ENCODE measurements around the gene SMAD7. TPM values are rescaled to one million over a fixed set of nuclear protein-coding genes. Genes with fewer than 3 reads are reported as not detected.

The SMAD7 gene
- total RNA-seq, 4 donors from 2014 or later = 40.1 to 69.3 (median 59.2) TPM

DNA sequence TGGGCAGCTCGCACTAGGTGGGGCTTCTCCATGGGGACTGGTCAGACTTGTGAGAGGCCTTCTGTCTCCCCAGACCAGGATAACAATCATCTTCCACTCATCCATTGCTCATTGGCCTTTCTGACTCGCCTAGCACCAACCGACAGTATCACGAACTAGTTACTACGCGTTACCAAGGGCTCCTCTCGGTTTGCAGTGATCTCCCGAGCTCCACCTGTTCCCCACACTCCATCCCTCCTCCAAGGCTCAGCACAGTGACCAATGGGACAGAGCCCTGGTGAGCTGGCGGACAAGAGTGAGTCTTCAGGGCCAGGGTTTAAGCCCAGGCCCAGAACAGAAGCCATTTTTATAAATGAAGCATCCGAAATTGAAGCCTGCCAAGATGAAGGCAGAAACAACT, 42.8 kb upstream of the SMAD7 start:
- peak in 1 of 2 donors; percentile 32 for DNase-seq
- H3K4me3 ChIP-seq (replicated peaks in 1 of 3) = no peak overlapping the region
- peaks cover 44 to 98% of the 10 kb centered on the region in 2 donors for H3K4me1 ChIP-seq

DNA sequence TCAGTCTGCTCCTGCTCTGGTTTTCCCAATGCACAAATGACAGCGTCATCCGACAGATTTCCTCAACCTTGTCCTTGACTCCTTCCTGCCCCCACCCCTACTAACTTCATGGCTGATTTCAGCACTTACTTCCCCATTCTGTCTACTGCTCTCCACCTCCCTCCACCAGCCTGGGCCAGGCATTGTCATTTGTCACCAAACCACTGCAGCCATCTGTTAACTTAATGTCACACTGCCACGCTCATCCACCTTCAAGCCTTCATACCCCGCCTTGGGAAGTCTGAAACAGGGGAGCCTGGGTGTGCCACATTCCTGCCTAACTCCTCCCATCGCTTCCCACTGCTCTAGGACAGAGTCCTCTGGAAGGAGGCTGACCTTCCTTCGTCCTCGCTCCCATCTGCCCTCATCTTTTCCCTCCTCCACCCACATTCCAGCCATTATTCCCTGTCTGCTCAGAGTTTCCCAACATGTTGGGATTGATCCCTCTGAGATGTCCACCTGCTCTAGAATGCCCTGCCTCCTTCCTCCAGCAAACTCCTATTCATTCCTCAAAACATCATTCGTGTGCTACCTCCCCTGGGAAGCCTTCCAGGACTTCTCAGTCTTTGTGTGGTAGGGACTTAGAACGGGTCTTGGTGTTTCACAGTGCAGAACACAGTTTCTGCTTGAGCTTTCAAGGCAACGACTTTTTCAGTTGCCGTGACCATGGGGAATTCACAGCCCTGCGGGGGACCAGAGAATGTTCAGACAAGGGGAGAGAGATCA, 42.2 kb upstream of the SMAD7 start:
- WGBS, 2 donors = 89 to 95% methylated on average over 12 of the region's 12 CpGs

More for the DNA sequence above, 42.8 kb upstream of the SMAD7 start:
- H3K27ac ChIP-seq = peak overlapping the region; percentile 77 to 89 (median 87)
- H3K27me3 ChIP-seq = no peaks in the 10 kb centered on the region
- no peaks in the 10 kb centered on the region for H3K9me3 ChIP-seq
- 62 to 82% methylated on average over 9 to 10 of the region's 10 CpGs for WGBS, 2 donors
- intact Hi-C loops (cut with DNase I) = no loop called here
- no peaks in the 10 kb centered on the region for H3K36me3 ChIP-seq
- TF ChIP-seq POLR2A (IDR thresholded peaks at IDR 0.05) = no peak
- TF ChIP-seq, protein P1, sequence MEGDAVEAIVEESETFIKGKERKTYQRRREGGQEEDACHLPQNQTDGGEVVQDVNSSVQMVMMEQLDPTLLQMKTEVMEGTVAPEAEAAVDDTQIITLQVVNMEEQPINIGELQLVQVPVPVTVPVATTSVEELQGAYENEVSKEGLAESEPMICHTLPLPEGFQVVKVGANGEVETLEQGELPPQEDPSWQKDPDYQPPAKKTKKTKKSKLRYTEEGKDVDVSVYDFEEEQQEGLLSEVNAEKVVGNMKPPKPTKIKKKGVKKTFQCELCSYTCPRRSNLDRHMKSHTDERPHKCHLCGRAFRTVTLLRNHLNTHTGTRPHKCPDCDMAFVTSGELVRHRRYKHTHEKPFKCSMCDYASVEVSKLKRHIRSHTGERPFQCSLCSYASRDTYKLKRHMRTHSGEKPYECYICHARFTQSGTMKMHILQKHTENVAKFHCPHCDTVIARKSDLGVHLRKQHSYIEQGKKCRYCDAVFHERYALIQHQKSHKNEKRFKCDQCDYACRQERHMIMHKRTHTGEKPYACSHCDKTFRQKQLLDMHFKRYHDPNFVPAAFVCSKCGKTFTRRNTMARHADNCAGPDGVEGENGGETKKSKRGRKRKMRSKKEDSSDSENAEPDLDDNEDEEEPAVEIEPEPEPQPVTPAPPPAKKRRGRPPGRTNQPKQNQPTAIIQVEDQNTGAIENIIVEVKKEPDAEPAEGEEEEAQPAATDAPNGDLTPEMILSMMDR (IDR thresholded peaks at IDR 0.05) = no peak

DNA sequence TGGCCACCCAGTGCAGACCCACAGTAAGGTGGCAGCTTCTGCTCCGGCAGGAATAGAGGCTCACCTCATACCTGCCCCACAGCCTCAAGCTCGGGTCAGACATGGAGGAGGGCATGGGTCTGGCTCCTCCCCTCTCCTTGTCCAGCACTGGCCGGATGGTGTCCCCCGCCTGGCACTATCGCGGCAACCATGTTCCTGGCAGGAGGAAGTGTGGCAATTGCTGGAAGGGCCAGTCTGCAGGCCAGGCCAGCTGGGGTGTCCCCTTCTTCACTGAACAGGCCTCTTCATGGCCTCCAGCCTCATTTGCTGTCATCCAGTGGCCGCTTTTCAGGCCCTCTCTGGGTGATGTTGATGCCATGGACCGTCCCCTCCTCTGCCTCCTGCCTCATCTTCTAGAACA, 41.4 kb upstream of the SMAD7 start:
- H3K27me3 ChIP-seq = no peaks in the 10 kb centered on the region
- H3K27ac ChIP-seq = peak overlapping the region in 2 of 3 donors; percentile 77 to 89
- DNase-seq = no peak
- 84 to 90% methylated on average over 6 to 8 of the region's 8 CpGs for WGBS, 2 donors
- H3K9me3 ChIP-seq = no peaks in the 10 kb centered on the region
- TF ChIP-seq, protein P1 (IDR thresholded peaks at IDR 0.05) = no peak
- no peak for TF ChIP-seq POLR2A (IDR thresholded peaks at IDR 0.05)
- H3K36me3 ChIP-seq = no peaks in the 10 kb centered on the region
- intact Hi-C loops (cut with DNase I) = no loop called here
- no peak overlapping the region for H3K4me3 ChIP-seq (replicated peaks in 1 of 3)
- H3K4me1 ChIP-seq = peaks cover 32 to 86% of the 10 kb centered on the region in 2 donors

More for the DNA sequence above, 42.2 kb upstream of the SMAD7 start:
- Histone ChIP-seq H3K27me3 (no peaks in the 10 kb centered on the region), H3K4me1 (peaks cover 40 to 94% of the 10 kb centered on the region in 2 donors), H3K36me3 (no peaks in the 10 kb centered on the region), H3K4me3 (replicated peaks in 1 of 3) (no peak overlapping the region), H3K9me3 (no peaks in the 10 kb centered on the region), H3K27ac (peak overlapping the region; percentile 77 to 89 (median 87))
- DNase-seq = no peak
- TF ChIP-seq, protein P1 (IDR thresholded peaks at IDR 0.05) = no peak
- no peak for TF ChIP-seq POLR2A (IDR thresholded peaks at IDR 0.05)
- intact Hi-C loops (cut with DNase I) = no loop called here

DNA sequence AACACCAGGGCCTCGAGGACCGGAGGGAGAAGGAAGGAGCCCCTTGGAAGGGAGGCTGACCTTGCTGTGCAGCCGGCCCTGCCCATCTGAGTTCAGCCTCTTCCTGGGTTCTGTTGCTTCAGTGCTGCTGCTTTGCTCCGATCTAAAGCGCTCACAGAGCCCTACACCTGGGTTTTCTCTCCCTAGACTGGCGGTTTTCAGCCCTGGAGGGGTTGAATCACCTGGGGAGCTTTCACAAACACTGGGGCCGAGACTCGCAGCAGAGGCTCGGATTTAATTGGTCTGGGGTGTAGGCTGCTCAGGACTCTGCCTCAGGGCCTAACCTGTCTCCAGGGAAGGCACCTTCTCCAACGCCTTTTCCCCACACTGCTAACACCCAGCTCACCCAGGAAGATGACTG, 40.9 kb upstream of the SMAD7 start:
- intact Hi-C loops (cut with DNase I) = no loop called here
- peaks cover 28 to 81% of the 10 kb centered on the region in 2 donors for H3K4me1 ChIP-seq

DNA sequence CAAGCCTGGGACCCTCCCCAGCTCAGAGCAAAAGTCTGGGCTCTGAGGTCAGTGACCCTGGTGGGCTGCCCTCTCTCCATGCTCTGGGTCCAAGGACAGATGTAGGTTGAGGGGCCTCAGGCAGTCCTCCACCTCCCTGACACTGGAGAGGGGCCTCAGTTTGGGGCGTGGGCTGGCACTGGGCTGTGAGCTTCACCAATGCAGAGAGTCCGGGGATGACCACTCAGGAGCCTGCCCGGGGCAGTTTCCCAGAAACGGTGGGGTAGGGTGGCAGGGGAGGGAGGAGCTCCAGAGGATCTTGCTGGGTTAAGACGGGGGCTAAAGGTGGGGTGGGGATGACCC, 40.5 kb upstream of the SMAD7 start:
- Histone ChIP-seq H3K4me1 (peaks cover 26 to 77% of the 10 kb centered on the region in 2 donors), H3K9me3 (no peaks in the 10 kb centered on the region), H3K27ac (peak overlapping the region in 2 of 3 donors; percentile 17 to 89), H3K36me3 (no peaks in the 10 kb centered on the region), H3K27me3 (no peaks in the 10 kb centered on the region), H3K4me3 (replicated peaks in 1 of 3) (no peak overlapping the region)
- intact Hi-C loops (cut with DNase I) = no loop called here
- peak in 1 of 2 donors; percentile 38 for DNase-seq
- WGBS, 2 donors = 51 to 63% methylated on average over 4 to 5 of the region's 5 CpGs
- TF ChIP-seq, protein P1 (IDR thresholded peaks at IDR 0.05) = no peak
- no peak for TF ChIP-seq POLR2A (IDR thresholded peaks at IDR 0.05)

More for the DNA sequence above, 40.9 kb upstream of the SMAD7 start:
- Histone ChIP-seq H3K4me3 (replicated peaks in 1 of 3) (no peak overlapping the region), H3K27me3 (no peaks in the 10 kb centered on the region), H3K9me3 (no peaks in the 10 kb centered on the region), H3K27ac (peak overlapping the region in 1 of 3 donors; percentile 89), H3K36me3 (no peaks in the 10 kb centered on the region)
- DNase-seq = no peak
- no peak for TF ChIP-seq POLR2A (IDR thresholded peaks at IDR 0.05)
- TF ChIP-seq, protein P1 (IDR thresholded peaks at IDR 0.05) = no peak
- 88% methylated on average over 10 of the region's 10 CpGs for WGBS, 2 donors

All from thyroid gland (tissue), 4 donors.